ENCODE measurements around the gene CASQ2.

The CASQ2 gene

DNA sequence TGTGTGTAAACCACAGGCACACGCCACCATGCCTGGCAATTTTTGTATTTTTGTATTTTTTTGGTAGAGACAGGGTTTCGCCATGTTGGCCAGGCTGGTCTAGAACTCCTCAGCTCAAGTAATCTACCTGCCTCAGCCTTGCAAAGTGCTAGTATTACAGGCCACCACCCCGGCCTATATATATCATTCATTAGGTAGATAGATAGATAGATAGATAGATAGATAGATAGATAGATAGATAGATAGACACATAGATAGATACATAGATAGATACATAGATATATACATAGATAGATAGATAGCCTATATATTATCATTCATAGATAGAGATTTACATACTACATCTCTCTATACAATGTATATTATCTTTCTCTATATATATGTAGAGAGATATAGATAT is 80.8 kb downstream of the CASQ2 start:
- TF ChIP-seq, protein P1, sequence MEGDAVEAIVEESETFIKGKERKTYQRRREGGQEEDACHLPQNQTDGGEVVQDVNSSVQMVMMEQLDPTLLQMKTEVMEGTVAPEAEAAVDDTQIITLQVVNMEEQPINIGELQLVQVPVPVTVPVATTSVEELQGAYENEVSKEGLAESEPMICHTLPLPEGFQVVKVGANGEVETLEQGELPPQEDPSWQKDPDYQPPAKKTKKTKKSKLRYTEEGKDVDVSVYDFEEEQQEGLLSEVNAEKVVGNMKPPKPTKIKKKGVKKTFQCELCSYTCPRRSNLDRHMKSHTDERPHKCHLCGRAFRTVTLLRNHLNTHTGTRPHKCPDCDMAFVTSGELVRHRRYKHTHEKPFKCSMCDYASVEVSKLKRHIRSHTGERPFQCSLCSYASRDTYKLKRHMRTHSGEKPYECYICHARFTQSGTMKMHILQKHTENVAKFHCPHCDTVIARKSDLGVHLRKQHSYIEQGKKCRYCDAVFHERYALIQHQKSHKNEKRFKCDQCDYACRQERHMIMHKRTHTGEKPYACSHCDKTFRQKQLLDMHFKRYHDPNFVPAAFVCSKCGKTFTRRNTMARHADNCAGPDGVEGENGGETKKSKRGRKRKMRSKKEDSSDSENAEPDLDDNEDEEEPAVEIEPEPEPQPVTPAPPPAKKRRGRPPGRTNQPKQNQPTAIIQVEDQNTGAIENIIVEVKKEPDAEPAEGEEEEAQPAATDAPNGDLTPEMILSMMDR (IDR thresholded peaks at IDR 0.05; ENCODE audit: extremely low read depth, insufficient read depth, missing control alignments): no peak
- in situ Hi-C loops (cut with MboI; ENCODE audit: low pct_unique_long_range_greater_than_20kb, low sequenced_read_pairs, unreplicated experiment): no loop called here

DNA sequence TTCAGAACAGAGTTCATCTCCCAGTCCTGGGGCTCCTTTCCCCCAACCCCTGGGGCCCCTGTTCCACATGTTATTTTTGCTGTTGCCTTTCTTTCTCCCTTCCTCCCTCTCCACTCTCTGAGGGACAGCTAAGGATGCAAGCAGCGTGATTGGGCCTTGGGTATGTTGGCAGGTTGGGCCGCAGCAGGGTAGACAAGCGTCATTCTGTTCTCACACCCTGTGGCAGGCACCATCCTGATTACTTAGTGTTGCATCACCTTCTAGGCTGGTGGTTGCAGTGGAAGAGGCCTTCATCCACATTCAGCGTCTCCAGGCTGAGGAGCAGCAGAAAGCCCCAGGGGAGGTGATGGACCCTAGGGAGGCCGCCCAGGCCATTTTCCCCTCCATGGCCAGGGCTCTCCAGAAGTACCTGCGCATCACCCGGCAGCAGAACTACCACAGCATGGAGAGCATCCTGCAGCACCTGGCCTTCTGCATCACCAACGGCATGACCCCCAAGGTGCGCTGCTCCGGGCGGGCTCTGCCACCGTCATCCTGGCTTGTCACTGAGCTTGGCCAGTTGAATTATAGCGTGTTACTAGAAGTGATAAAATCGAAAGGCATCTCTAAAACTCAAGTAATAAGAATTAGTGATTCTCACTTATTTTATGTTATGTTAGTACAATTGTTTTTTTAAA is 83.3 kb downstream of the CASQ2 start:
- DNase-seq (ENCODE audit: low spot score): no peak
- in situ Hi-C loops (cut with MboI; ENCODE audit: low pct_unique_long_range_greater_than_20kb, low sequenced_read_pairs, unreplicated experiment): no loop called here
- TF ChIP-seq, protein P1 (IDR thresholded peaks at IDR 0.05; ENCODE audit: extremely low read depth, insufficient read depth, missing control alignments): no peak

More for the DNA sequence above, 80.8 kb downstream of the CASQ2 start:
- no peak for DNase-seq (ENCODE audit: low spot score)

DNA sequence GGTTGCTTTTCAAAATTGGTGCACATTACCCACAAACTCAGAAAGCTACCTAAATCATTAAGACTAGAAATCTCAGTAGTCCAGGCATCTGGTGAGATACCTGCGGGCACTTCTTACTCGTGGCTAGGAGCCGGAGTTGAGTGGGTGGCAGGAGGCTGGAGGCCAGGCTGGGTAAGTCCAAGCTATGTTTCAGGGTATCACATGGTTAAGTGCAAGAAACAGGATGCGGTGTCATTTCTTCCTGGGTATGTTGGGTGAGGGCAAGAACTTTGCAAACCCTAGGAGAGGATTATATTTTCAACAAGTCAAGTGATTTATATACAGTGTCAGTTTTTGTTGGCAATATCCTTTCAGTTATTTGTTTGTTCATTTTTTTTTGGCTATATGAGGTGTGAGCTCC is 85.7 kb downstream of the CASQ2 start:
- TF ChIP-seq, protein P1 (IDR thresholded peaks at IDR 0.05; ENCODE audit: extremely low read depth, insufficient read depth, missing control alignments): no peak
- in situ Hi-C loops (cut with MboI; ENCODE audit: low pct_unique_long_range_greater_than_20kb, low sequenced_read_pairs, unreplicated experiment): no loop called here
- DNase-seq (ENCODE audit: low spot score): no peak

DNA sequence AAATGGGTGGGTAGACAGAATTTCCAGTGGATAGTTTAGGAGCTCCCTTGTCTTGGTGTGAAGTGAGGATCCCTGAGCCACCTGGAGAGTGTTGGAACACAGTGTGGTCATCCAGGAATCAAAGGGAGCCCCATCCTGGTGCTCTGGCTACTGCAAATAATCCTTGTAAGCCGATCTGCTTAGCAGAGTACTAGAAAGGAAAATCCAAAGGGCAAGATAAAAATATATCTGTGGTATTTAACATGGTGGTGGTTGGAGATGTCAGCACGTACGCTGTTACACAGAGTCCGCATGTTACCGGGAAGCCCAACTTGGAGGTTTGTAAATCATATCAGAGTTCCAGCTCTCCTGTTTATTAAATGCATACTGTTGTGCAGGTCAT is 87.8 kb downstream of the CASQ2 start:
- in situ Hi-C loops (cut with MboI; ENCODE audit: low pct_unique_long_range_greater_than_20kb, low sequenced_read_pairs, unreplicated experiment): no loop called here
- TF ChIP-seq, protein P1 (IDR thresholded peaks at IDR 0.05; ENCODE audit: extremely low read depth, insufficient read depth, missing control alignments): no peak
- DNase-seq (ENCODE audit: low spot score): no peak

DNA sequence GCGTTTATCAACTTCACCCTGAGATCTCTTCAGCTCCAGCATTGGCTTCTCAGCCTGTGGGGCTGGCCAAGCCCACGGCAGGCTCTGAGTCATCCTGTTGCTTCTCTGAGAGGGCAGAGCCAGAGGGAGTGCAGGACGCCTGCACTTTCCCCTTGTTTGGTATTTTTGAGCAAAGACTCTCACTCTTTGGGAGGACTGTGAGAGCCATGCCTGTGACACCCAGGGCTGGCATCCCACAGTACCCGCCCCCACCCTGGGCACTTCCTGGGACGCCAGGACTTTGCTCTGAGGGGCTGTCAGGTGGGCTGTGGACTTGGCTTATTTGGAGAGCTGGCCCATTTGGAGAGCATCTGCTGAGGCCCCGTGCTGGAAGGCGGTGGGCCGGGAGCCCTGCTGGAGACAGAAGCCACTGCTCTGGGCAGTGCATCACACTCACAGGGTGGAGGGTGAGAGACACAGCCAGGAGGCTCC is 89.3 kb downstream of the CASQ2 start:
- DNase-seq (ENCODE audit: low spot score): peak; percentile 27
- TF ChIP-seq, protein P1 (IDR thresholded peaks at IDR 0.05; ENCODE audit: extremely low read depth, insufficient read depth, missing control alignments): no peak
- in situ Hi-C loops (cut with MboI; ENCODE audit: low pct_unique_long_range_greater_than_20kb, low sequenced_read_pairs, unreplicated experiment): no loop called here

DNA sequence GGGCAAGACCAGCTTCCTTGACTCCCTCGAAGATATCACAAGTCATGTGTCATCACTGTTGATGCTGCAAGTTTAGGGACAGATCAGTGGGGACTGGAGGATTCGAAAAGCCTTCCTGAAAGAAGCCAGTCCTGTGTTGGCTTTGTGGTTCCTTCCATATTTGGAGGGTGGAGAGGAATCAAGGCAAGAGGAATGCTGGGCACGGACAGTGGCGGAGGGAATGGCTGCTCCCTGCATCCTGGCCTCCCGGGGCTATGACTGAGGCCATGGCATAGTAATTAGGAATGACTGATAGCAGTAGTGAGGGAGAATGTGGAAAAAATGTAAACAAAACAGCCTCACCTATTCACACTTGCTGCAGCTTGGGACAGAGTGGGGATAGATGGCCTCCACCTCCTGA is 90.4 kb downstream of the CASQ2 start:
- in situ Hi-C loops (cut with MboI; ENCODE audit: low pct_unique_long_range_greater_than_20kb, low sequenced_read_pairs, unreplicated experiment): no loop called here
- TF ChIP-seq, protein P1 (IDR thresholded peaks at IDR 0.05; ENCODE audit: extremely low read depth, insufficient read depth, missing control alignments): no peak
- DNase-seq (ENCODE audit: low spot score): no peak

Data from GM13977 (cell line).